HuH-7.5 (cell line): Measurements from ENCODE around the gene RIOK3.
"Not testable (repeated sequence)": the region's sequence is repeated elsewhere in the genome, so short reads cannot be mapped to it uniquely, and the experiment has no call there.

ENCODE experiments used
- DNase-seq: peaks from one replicate; pipeline ENCODE4 v3.0.0; 2011; ENCODE audit warnings: low spot score

The RIOK3 gene

DNA sequence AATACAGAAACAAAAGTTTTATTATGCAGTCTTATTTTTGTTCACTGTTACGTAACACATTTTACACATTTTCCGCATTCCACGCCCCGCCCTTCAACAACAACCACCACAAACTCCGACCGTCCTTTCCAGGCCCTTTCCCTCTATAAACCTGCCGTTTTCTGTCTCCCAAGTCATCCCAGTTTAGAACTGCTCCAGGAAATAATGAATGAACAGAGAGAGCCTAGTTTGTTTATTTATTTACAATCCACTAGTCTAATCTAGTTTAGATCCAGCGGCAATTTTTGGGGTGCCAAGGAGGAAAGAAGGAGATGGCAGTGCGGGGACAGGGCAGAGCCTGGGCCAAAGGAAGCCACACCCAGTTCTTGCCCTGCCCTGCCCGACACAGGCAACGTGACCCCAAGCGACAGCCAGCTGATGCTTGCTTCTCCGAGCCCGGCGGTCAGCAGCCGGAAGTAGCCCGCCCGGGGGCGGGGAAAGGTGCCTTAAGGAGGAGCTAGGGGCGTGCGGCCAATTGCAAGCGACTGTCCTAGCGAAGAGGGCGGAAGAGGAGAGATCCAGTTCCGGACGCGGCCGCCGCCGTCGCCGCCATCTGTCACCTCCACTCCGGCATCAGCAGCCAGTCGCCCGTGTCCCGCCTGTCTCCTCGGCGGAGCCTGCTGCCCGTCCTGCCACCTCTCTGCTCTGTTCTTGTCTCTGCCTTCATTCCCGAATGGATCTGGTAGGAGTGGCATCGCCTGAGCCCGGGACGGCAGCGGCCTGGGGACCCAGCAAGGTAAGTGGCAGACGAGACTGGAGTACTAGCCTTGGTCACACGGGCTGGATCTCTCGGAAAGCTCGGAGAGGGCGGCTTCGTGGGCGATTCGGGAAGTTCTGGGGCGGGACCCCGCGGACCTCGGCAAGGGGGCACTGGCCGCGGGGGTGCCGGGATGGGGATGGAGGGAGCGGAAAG is at the start of gene RIOK3:
Gene RIOK3, plus strand, starts transcription at position 560 of the 952 bp plus-strand sequence. Its CDS starts 153 bp downstream, at position 713.
- DNase-seq = peak; percentile 87

DNA sequence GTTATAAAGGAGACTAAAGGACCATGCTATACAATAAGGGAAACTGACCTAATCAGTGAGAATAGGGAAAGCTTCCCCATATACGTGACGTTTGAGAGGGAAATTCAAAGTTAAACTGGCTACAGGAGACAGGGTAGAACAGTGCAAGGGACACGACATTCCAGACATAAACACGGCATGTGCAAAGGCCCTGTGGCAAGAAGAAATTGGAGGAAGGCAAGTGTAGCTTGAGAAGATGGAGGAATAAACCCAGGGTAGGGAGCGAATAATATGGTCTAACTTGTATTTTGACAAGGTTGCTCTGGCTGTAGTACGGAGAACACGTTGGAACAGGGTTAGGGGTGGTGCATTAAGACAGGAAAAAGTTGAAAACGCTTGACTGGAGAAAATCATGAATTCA is 49.8 kb upstream of the RIOK3 start:
- no peak for DNase-seq

DNA sequence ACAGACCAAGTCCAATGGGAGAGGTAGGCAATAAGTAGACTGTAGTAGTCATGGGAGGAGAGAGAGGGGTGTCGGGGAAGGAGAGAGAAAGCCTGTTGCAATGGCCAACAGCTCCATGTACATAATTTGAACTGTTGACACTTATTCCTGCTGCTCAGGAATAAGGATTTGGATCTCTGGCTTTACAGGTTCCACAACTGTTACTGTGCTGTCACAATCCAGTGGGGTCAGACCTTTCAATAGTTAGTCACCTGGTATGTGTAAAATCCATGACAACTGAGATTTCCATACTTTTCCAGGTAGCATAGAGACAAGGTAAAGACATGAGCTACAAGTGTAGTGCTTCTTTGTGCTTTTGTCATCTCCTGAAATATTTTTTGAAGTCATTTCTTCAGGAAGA is 47.5 kb upstream of the RIOK3 start:
- DNase-seq = no peak

DNA sequence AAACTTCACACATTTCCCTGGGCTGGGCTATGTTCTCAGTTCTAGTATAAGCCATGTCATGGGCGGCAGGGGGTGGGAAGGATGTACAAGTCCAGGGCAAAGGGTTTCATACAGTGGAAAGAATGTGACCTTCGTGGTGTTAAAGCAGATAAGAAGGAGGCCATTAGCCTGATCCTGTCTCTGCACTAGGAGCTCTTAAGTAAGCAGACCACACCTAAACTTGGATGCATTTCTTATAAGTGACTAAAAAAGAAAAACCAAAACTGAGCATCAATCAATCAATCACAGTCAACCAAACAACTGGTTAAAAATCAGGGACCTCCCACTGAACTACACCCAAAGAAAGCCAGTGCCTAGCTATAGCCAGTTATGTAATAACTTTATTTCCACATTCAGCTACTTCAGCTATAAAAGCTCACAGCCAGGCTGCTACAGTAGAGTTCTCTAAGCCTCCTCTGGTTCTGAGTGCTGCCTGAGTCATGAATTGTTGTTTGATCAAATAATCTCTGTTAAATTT is 46.8 kb upstream of the RIOK3 start:
- DNase-seq = no peak

DNA sequence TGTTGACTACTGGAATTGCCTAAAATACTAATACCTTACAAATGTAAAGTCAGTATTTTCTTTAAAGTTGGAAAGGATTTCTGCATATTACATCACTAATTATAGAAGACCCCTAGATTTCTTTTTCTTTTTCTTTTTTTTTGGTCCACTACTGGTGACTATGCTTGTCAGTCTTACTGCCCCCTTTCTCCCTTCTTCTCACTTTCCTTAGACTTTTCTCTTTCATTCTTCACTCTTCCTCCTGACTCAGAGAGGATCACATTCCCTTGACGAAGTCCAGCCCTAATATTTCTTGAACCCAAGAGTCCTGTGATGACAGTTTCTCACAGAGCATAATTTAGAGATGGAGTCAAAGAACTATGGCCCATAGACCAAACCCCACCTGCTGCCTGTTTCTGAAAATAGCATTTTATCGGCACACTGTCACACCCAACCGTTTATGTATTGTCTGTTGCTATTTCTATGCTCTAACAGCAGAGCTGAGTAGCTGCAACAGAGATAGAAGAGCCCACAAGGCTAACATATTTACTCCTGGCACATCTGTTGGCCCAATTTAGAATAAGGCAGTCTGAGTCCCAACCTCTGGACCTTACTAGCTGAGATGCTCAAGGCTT is 40.6 kb upstream of the RIOK3 start:
- DNase-seq = no peak

- DNase-seq = no peak
Measured at GRCh38 chr18:23415515-23415914, 37.6 kb upstream of the RIOK3 start.

GRCh38 chr18:23416298-23416697 is 36.8 kb upstream of the RIOK3 start:
- DNase-seq = no peak

DNA sequence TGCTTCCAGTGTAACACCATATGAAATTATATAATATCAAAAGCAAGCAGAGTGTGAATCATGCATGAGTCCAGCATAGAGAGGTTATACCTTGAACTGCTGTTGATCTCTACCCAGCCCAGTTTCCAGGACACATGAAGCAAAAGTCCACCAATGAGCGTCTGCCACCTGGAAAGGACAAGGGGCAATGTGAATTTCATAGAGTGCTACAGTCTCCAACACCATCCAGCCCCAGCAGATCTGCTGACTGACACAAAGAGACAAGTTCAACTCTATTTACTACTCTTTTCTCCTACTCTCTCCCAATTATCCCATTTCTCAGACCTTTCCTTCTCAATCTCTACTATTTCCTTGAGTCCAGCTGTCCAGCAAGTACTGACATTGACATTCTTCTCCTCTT is 31.8 kb upstream of the RIOK3 start:
- DNase-seq = no peak

- peak; percentile 15 for DNase-seq
Measured at GRCh38 chr18:23422751-23423418, 30.2 kb upstream of the RIOK3 start.

DNA sequence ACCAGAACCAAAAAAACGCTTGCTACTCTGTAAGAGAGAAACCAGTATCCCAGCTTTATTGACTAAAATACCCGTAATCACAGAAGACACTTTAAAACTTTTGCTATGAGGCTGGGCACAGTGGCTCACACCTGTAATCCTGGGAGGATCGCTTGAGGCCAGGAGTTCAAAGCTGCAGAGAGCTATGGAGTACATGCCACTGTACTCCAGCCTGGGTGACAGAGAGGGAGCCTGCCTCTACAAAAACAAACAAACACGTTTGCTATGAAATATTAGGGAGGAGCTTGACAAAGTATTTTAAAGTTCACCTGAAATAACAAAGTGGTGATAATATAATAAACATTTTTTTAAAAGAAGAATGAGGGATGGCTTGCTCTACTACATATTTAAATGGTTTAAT is 28.5 kb upstream of the RIOK3 start:
- no peak for DNase-seq

DNA sequence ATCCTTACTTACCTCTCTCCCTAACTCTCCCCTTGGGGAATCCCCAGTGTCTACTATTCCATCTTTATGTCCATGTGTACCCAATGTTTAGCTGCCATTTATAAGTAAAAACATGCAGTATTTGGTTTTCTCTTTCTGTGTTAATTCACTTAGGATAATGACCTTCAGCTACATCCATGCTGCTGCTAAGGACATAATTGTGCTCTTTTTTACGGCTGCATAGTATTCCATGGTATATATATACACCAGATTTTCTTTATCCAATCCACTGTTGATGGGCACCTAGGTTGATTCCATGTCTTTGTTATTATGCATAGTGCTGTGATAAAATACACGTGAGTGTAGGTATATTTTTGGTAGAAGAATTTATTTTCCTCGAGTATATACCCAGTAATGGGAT is 24.3 kb upstream of the RIOK3 start:
- DNase-seq = no peak

DNA sequence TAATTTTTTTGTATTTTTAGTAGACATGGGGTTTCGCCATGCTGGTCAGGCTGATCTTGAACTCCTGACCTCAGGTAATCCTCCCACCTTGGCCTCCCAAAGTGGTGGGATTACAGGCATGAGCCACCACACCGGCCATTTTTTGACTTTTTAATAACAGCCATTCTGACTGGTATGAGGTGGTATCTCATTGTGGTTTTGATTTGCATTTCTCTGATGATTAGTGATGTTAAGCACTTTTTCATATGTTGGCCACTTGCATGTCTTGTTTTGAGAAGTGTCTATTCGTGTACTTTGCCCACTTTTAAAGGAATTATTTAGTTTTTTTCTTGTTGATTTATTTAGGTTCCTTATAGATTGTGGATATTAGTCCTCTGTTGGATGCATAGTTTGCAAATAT is 23.5 kb upstream of the RIOK3 start:
- DNase-seq = not testable (repeated sequence)

- DNase-seq = no peak
Measured at GRCh38 chr18:23433360-23433759, 19.7 kb upstream of the RIOK3 start.

DNA sequence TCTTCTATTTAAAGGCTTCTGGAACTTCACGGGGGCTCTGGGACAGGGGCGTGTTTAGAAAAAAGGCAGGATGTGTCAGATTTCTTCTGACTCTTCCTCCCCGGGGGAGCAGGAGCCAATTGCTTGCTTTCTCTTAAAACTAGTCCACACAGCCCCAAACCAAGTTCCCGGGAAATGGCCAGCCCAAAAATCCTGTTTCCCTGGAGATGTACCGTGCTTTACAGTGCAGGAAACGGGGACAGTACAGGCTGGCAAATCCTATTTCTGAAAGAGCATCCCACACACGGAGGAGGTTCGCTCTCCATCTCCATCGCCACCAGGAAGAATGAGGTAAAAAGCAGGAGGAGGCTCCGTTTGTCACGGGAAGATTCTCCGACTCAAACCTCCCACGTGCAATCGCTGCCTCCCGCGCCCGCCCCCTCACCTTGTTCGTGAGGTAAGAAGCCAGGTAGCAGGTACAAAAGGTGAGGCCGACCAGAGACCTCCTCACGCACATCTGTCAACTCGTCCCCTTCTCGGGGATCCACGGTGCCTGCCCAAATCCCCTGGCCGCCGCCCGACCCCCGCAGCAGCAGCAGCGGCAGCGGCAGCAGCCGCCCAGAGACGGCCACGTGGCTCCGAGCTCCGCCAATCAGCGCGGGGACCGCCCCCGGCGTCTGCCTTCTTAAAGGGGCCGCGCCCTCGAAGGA is 15.6 kb upstream of the RIOK3 start:
- DNase-seq = peak; percentile 41

DNA sequence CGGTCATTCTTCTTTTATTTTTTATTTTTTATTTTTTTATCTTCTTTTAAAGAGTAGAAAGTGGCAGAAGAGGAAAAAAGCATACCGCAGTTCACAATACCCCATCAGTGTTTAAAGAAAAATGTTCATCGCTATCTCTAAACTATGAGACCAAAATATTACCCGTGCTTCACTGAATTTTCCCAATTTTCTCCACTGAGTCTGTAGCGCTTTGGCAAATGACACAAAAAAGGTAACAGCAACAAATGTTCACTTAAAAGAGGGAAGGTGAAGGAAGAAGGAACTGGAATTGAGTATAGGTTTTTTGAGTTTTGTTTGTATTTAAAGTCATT is 15.1 kb upstream of the RIOK3 start:
- DNase-seq = no peak

GRCh38 chr18:23438608-23439366 is 14.3 kb upstream of the RIOK3 start:
- no peak for DNase-seq

GRCh38 chr18:23440131-23440530 is 13.0 kb upstream of the RIOK3 start:
- DNase-seq = no peak

GRCh38 chr18:23442958-23443357 is 10.1 kb upstream of the RIOK3 start:
- DNase-seq = no peak

GRCh38 chr18:23448291-23448690 is 4.8 kb upstream of the RIOK3 start:
- DNase-seq = no peak

DNA sequence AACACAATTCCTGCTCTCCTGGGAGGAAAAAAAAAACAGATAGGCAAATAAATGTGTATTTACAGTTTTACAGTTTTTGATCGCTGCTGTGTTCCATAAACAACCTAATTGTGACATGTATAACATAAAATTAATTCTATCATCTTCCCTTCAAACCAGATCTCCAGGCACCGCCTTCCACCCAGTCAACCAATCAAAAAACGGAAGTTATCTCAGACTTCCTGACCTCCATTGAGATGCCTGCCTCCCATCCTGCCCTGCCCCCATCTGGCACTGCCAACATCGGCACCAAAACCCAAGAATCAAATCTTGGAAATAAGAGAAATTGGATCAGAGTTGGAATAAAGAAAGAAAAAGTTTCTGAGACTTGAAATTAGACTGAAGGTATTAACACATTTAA is 3.1 kb upstream of the RIOK3 start:
- DNase-seq = no peak

DNA sequence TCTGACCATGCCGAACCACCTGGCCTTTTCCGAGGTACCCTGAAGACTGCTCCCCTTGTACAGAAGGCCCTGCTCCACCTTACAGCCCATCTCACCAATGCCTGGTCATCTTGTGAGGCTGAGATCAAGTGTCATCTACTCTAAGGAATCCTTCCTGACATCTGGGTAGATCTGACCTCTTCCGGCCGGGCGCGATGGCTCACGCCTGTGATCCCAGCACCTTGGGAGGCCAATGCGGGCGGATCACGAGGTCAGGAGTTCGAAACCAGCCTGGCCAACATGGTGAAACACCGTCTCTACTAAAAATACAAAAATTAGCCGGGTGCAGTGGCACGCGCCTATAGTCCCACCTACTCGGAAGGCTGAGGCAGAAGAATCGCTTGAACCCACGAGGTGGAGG is 2.1 kb upstream of the RIOK3 start:
- no peak for DNase-seq

DNA sequence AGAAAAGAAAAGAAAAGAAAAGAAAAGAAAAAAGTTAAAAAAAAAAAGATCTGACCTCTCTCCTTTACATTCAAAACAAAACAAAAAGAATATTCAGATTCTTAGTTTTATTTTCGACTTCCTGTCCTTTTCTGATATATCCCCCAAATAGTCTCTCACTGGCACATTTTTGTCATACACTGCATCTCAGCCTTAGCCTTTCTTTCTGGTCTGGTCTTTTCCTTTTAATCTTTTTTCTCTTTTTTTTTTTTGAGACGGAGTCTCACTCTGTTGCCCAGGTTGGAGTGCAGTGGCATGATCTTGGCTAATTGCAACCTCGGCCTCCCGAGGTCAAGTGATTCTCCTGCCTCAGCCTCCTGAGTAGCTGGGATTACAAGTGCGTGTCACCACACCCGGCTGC is 1.6 kb upstream of the RIOK3 start:
- DNase-seq = no peak
